A673 (cell line): ENCODE results near the gene CMC2.

Experiments
- CTCF ChIP-seq: fragments of 300-800, 200-600 bp; sonication (generic); conservative IDR thresholded peaks from 2 replicates; pipeline ENCODE4 v1.5.1; 2017; ENCODE audit warnings: low read depth, mild to moderate bottlenecking, antibody characterized with exemption, low read length, moderate library complexity, mixed read lengths
- EZH2 ChIP-seq: fragments of 200-600 bp; sonication (generic); IDR thresholded peaks from 2 replicates; pipeline ENCODE4 v1.6.1; 2017; ENCODE audit warnings: borderline replicate concordance, low read depth, mild to moderate bottlenecking, mixed read lengths, antibody characterized with exemption, low read length; ENCODE audit not compliant: poor library complexity, severe bottlenecking

DNA sequence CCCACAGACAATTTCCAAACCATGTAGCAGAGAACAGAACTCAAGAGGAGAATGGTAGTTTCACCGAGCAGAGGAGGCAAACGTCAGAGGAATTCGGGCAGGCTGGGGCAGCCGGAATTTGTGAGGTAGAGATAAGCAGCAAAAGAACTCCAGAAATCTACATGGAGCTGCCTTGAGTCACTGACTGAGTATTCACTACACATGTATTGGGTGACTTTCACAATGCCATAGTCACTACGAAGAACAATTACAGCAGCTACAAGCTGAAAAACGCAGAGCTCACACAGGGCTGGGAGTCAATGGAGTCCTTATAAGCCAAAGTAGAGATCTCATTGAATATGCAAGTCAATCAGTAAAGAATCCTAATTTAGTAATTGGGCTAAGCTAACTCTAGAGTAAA, 13.4 kb downstream of the CMC2 start:
- TF ChIP-seq CTCF (no peak), EZH2 (no peak)
